ENCODE results near the gene GTF3C2. TPM values are rescaled to one million over a fixed set of nuclear protein-coding genes. Genes with fewer than 3 reads are reported as not detected.
A peak's percentile ranks its signal among the peaks of the same experiment; 100 is the strongest.

GTF3C2 gene
- total and polyA plus RNA-seq, 2 of the 13 experiments (the other 11 are each of a cell fraction or from before 2014, with no cell fraction given) = 77.5 to 130 TPM

- TF ChIP-seq, protein P1, sequence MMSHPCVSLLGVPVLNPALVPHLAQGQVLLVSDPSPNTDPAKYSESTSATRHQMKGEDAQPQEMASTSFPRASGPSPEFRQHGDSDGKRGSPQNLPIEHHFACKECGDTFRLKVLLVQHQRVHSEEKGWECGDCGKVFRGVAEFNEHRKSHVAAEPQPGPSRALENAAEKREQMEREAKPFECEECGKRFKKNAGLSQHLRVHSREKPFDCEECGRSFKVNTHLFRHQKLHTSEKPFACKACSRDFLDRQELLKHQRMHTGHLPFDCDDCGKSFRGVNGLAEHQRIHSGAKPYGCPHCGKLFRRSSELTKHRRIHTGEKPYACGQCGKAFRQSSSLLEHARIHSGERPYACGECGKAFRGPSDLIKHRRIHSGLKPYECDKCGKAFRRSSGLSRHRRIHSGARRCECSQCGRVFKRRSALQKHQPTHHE (CRISPR knock-in tag; IDR thresholded peaks at IDR 0.05; ENCODE audit: borderline replicate concordance) = no peak
- TF ChIP-seq RBAK (CRISPR knock-in tag; IDR thresholded peaks at IDR 0.05) (no peak), ZNF382 (CRISPR knock-in tag; IDR thresholded peaks at IDR 0.05; ENCODE audit: borderline replicate concordance) (no peak), FOXA3 (CRISPR knock-in tag; IDR thresholded peaks at IDR 0.05) (peak; percentile 28; the same call in 1 of the 2 replicates), ZBTB43 (CRISPR knock-in tag; conservative IDR thresholded peaks at IDR 0.05) (no peak), ZNF563 (CRISPR knock-in tag; IDR thresholded peaks at IDR 0.05) (no peak), U2AF2 (IDR thresholded peaks at IDR 0.05; ENCODE audit: low read depth, low read length) (no peak), HNRNPK (IDR thresholded peaks at IDR 0.05; ENCODE audit: low read depth, low read length, poor library complexity, severe bottlenecking) (peak; percentile 86), KLF11 (CRISPR knock-in tag; IDR thresholded peaks at IDR 0.05) (no peak; the same call in 1 of the 2 replicates), ATM (IDR thresholded peaks at IDR 0.05; ENCODE audit: borderline replicate concordance) (no peak), MATR3 (CRISPR knock-in tag; IDR thresholded peaks at IDR 0.05) (no peak), RELA (CRISPR knock-in tag; IDR thresholded peaks at IDR 0.05) (no peak), ZNF850 (CRISPR knock-in tag; conservative IDR thresholded peaks at IDR 0.05) (no peak), PHF21A (CRISPR knock-in tag; IDR thresholded peaks at IDR 0.05) (no peak), SRY (CRISPR knock-in tag; IDR thresholded peaks at IDR 0.05) (no peak), ZNF816 (CRISPR knock-in tag; IDR thresholded peaks at IDR 0.05; ENCODE audit: borderline replicate concordance) (no peak)
- TF ChIP-seq, protein P2, sequence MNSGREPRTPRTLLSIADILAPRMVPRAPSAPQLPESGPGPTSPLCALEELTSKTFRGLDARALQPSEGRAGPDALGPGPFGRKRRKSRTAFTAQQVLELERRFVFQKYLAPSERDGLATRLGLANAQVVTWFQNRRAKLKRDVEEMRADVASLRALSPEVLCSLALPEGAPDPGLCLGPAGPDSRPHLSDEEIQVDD (CRISPR knock-in tag; IDR thresholded peaks at IDR 0.05; ENCODE audit: borderline replicate concordance) = no peak
- TF ChIP-seq, protein P3, sequence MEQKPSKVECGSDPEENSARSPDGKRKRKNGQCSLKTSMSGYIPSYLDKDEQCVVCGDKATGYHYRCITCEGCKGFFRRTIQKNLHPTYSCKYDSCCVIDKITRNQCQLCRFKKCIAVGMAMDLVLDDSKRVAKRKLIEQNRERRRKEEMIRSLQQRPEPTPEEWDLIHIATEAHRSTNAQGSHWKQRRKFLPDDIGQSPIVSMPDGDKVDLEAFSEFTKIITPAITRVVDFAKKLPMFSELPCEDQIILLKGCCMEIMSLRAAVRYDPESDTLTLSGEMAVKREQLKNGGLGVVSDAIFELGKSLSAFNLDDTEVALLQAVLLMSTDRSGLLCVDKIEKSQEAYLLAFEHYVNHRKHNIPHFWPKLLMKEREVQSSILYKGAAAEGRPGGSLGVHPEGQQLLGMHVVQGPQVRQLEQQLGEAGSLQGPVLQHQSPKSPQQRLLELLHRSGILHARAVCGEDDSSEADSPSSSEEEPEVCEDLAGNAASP (CRISPR knock-in tag; IDR thresholded peaks at IDR 0.05; ENCODE audit: borderline replicate concordance) = no peak
- TF ChIP-seq, protein P4, sequence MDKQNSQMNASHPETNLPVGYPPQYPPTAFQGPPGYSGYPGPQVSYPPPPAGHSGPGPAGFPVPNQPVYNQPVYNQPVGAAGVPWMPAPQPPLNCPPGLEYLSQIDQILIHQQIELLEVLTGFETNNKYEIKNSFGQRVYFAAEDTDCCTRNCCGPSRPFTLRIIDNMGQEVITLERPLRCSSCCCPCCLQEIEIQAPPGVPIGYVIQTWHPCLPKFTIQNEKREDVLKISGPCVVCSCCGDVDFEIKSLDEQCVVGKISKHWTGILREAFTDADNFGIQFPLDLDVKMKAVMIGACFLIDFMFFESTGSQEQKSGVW (CRISPR knock-in tag; IDR thresholded peaks at IDR 0.05; ENCODE audit: borderline replicate concordance) = no peak
- TF ChIP-seq, protein P5, sequence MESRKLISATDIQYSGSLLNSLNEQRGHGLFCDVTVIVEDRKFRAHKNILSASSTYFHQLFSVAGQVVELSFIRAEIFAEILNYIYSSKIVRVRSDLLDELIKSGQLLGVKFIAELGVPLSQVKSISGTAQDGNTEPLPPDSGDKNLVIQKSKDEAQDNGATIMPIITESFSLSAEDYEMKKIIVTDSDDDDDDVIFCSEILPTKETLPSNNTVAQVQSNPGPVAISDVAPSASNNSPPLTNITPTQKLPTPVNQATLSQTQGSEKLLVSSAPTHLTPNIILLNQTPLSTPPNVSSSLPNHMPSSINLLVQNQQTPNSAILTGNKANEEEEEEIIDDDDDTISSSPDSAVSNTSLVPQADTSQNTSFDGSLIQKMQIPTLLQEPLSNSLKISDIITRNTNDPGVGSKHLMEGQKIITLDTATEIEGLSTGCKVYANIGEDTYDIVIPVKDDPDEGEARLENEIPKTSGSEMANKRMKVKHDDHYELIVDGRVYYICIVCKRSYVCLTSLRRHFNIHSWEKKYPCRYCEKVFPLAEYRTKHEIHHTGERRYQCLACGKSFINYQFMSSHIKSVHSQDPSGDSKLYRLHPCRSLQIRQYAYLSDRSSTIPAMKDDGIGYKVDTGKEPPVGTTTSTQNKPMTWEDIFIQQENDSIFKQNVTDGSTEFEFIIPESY (CRISPR knock-in tag; IDR thresholded peaks at IDR 0.05) = peak; percentile 13; the same call in 1 of the 2 replicates
Measured at GRCh38 chr2:27379836-27380625, 23.5 kb upstream of the GTF3C2 start (continued).
